ENCODE results near the gene EFNA2.

EFNA2 gene

DNA sequence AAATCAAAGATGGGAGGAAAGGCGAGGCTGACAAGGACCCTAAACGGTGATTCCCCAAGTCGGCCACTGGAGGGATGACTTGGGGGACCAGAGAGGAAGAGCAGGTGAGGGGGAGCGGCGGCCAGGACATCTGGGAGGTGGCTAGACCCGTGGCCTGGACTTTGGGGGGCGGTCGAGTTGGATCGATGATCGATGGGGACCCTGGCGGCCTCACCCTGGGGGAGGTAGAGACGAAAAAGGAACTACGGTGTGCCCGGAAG lies 24.2 kb upstream of the EFNA2 start:
- peak overlapping the region; percentile 90 for H3K27ac Mint-ChIP-seq
- H3K9me3 Mint-ChIP-seq, result no peaks in the 10 kb centered on the region
- no peak for DNase-seq (ENCODE audit: low spot score)
- peak overlapping the region; percentile 89 for H3K4me3 Mint-ChIP-seq
- peaks cover 13% of the 10 kb centered on the region for H3K36me3 Mint-ChIP-seq (ENCODE audit: low read depth)
- H3K4me1 Mint-ChIP-seq (ENCODE audit: low read depth), result peaks cover 42% of the 10 kb centered on the region
- H3K27me3 Mint-ChIP-seq (ENCODE audit: low read depth), result no peaks in the 10 kb centered on the region

DNA sequence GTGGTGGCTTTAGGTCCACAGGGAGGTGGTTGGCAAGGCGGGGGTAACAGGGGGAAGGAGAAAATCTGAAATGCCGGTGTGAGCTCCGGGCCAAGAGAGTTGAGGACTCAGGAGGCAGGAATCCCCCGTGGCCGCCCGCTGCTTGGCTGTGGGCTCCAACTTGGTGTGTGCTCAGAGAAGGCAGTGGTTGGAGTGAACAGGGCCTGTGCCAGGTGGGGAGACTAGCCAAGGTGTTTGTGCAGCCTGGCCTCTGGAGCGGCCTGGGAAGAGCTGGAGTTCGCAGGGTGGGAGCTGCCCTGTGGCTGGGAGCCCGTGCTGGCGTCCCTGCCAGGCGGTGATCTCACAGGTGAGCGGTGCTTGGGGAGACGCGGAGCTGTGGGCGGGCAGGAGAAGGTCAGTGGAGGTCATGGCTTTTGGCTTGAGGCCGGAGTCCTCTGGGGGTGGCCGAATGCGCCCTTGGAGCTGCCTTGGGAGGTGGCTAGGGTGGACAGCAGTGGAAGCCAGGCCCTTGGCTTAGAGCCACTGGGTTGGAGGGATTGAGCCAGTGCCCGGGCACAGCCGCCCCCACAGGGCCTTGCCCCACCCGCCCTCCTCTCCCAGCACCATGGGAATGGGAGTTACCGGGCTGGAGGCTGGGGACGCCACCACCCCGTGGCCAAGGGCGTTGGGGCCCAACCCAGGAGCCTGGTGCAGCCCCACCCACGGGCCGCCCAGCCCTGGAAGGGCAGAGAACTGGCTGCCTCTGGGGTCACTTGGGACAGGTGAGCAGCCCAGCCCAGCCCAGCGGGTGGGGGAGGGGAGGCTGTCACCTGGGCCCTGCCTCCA lies 23.7 kb upstream of the EFNA2 start:
- no peaks in the 10 kb centered on the region for H3K9me3 Mint-ChIP-seq
- peak overlapping the region; percentile 89 for H3K4me3 Mint-ChIP-seq
- DNase-seq (ENCODE audit: low spot score), result no peak
- H3K36me3 Mint-ChIP-seq (ENCODE audit: low read depth), result peaks cover 13% of the 10 kb centered on the region
- no peaks in the 10 kb centered on the region for H3K27me3 Mint-ChIP-seq (ENCODE audit: low read depth)
- peak overlapping the region; percentile 90 for H3K27ac Mint-ChIP-seq
- H3K4me1 Mint-ChIP-seq (ENCODE audit: low read depth), result peaks cover 42% of the 10 kb centered on the region

DNA sequence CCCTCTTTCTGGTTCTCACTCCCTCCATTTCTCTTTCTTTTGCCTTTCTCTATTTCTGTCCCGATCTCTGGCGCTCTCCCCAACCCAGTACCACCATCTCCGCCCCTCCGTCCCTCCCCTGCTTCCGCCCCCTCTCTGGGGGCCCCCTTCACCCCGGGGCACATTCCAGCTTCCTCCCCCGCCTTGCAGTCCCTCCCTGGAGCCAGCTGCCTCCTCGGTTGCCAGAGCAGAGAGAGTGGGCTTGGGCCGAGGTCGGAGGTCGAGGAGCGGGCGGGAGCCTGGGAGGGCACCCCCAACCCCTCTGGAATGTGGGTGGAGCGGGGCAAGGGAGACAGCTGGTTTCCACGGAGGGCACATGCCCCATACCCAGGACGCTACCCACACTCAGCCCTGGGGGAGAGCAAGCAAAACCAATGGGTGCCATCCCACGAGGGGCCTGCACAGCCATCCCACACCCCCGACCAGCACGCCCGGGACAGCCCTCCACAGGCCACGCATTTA lies 23.0 kb upstream of the EFNA2 start:
- DNase-seq (ENCODE audit: low spot score), result no peak
- peaks cover 9% of the 10 kb centered on the region for H3K36me3 Mint-ChIP-seq (ENCODE audit: low read depth)
- H3K4me3 Mint-ChIP-seq, result no peak overlapping the region
- H3K27ac Mint-ChIP-seq, result no peak overlapping the region
- H3K4me1 Mint-ChIP-seq (ENCODE audit: low read depth), result peaks cover 41% of the 10 kb centered on the region
- H3K27me3 Mint-ChIP-seq (ENCODE audit: low read depth), result peaks cover 3% of the 10 kb centered on the region
- no peaks in the 10 kb centered on the region for H3K9me3 Mint-ChIP-seq

DNA sequence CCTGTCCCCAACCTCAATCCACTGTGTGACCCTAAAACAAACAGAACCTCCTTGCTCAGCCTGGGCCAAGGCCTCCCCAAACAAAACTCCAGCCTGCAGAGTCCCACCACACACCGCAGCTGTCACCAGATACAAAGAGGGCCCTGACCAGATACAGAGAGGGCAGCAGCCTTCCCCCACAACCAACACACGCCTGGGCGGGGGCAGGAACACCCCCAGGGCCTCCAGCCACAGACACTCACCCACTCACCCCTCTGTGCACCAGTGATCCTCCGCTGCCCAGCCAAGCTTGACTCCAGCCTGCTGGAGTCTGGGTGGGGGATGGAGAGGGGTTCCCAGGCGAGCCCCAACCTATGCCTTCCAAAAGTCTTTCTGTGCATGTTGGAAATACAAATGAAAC lies 22.5 kb upstream of the EFNA2 start:
- DNase-seq (ENCODE audit: low spot score), result no peak
- peak overlapping the region; percentile 31 for H3K27ac Mint-ChIP-seq
- no peaks in the 10 kb centered on the region for H3K9me3 Mint-ChIP-seq
- peaks cover 7% of the 10 kb centered on the region for H3K36me3 Mint-ChIP-seq (ENCODE audit: low read depth)
- H3K4me1 Mint-ChIP-seq (ENCODE audit: low read depth), result peaks cover 38% of the 10 kb centered on the region
- H3K4me3 Mint-ChIP-seq, result peak overlapping the region; percentile 43
- peaks cover 3% of the 10 kb centered on the region for H3K27me3 Mint-ChIP-seq (ENCODE audit: low read depth)

DNA sequence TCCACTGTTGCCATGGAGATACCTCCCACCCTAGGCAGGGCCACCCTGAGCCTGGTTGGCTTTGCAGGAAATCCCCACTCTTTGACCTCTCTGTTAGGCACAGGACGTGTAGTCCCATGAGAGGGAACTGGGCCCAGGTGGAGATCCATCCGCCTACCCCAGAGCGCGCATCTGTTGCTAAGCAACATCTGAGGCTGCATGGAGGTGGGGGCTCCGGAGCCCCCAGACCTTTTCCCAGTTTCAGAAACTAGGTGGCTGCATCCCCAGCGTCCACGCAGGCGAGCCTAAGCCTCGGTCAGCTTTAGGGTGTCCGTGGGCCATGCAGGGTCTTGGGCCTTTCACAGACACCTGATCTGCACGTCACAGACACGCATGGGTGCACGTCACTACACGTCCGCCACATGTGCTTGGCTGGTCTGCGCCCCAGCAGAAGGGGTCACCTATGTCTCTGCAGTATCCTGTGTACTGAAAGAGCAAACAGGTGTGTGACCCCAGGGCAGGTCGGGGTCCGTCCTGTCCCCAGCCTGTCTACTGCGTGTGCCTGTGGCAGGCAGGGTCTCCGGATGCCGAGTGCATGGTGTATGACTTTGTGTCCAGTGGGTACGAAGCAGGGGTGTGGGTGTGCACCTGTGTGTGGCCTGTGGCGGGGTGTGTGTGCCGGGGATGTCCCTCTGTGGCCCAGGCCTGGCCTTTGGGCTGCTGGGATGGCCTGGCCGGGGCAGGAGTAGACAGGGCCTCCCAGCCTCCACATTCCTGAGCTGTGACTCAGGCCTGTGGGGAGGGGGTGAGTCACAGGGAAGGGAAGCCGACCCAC lies 20.7 kb upstream of the EFNA2 start:
- Mint-ChIP-seq H3K36me3 (ENCODE audit: low read depth) (peaks cover 3% of the 10 kb centered on the region), H3K9me3 (no peaks in the 10 kb centered on the region), H3K4me3 (peak overlapping the region; percentile 55), H3K4me1 (ENCODE audit: low read depth) (peaks cover 31% of the 10 kb centered on the region), H3K27me3 (ENCODE audit: low read depth) (peaks cover 3% of the 10 kb centered on the region), H3K27ac (peak overlapping the region; percentile 49)
- no peak for DNase-seq (ENCODE audit: low spot score)

DNA sequence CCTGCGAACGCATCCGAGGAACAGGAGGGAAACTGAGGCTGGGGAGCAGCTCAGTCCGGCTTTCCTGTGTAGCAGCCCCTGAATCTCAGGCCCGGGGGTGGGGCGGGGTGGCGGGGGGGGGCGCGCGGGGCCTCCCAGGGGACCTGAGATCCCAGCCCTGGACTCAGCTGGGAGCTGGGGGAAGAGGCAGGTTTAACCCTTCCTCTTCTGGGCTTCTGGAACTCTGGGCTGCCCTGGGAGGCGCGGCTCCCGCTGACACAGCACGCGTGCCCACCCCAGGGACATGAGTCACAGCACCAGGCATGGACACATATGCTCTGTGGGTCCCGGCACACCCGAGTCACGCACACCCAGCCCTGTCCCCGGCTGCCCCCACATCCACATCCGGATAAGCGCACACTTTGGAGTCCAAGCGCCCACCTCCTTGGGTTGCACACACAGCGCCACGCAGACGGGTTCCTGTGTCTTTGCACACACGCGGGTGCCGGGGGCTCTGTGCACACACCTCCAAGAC lies 20.0 kb upstream of the EFNA2 start:
- Mint-ChIP-seq H3K4me1 (ENCODE audit: low read depth) (peaks cover 34% of the 10 kb centered on the region), H3K36me3 (ENCODE audit: low read depth) (peaks cover 10% of the 10 kb centered on the region), H3K9me3 (no peaks in the 10 kb centered on the region), H3K27me3 (ENCODE audit: low read depth) (peaks cover 3% of the 10 kb centered on the region), H3K4me3 (peak overlapping the region; percentile 57), H3K27ac (no peak overlapping the region)
- peak; percentile 52 for DNase-seq (ENCODE audit: low spot score)

DNA sequence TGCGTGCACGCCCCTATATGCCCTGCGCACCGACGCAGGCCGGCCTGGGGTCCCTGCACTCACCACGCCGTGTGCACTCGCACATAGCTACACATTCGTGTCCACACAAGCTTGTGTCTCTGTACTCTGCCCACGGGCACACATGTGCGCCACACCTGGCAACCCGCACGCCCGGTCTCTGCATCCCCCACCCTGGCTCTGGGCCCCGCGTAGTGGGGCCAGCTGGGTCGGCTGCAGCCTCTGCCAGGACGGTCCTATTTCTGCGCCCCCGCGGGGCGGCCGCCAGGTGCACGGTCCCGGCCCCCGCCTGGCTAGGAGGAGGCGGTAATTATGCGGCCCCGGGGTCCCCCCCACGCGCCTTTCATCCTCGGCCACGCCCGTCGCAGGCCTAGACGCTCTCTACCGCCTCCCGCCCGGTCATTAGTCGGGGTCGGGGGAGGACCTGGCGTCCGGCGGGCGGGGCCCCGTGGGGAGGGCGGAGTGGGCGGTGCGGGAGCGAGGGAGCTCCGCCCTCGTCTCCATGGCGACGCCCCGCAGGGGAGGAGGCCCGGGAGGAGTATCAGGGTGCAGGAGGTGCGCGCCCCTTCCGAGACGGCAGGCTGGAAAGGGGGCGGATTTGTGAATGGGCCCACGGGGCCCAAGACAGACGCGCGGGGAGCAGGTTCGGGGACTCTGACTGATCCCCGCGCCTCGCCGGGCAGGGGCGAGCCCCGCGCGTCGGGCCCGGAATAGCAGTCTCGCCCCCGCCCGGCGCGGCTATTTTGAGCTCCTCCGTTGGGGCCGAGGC lies 19.4 kb upstream of the EFNA2 start:
- H3K27me3 Mint-ChIP-seq (ENCODE audit: low read depth), result peaks cover 3% of the 10 kb centered on the region
- no peaks in the 10 kb centered on the region for H3K9me3 Mint-ChIP-seq
- peaks cover 38% of the 10 kb centered on the region for H3K4me1 Mint-ChIP-seq (ENCODE audit: low read depth)
- peak overlapping the region; percentile 57 for H3K4me3 Mint-ChIP-seq
- H3K27ac Mint-ChIP-seq, result no peak overlapping the region
- H3K36me3 Mint-ChIP-seq (ENCODE audit: low read depth), result peaks cover 16% of the 10 kb centered on the region
- peak; percentile 89 for DNase-seq (ENCODE audit: low spot score)

DNA sequence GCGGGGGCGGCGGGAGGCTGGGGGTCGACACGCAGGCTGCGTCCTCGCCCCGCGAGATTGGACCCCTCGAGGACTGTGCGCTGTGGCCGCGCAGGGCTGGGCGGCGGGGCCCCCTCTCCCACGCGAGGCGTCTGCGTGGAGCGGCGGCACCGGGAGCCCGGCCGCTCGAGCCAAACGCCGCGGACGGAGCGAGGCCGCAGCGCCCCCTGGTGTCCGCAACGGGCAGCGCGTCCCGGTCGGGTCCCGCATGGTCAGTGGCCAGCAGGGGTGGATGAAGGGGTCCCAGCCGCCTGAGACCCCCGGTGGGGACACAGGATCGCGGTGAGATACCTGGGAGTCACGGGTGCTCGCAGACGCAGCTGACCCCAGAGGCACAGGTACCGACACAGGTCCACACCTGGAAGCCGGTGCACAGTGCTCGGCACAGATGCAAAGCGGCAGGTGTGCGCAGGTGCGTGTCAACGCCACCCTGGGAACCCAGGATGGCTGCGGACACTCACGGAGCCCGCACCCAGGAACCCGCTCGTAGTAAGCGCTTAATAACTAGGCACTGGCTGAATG lies 18.7 kb upstream of the EFNA2 start:
- DNase-seq (ENCODE audit: low spot score), result peak; percentile 81
- H3K27me3 Mint-ChIP-seq (ENCODE audit: low read depth), result peaks cover 3% of the 10 kb centered on the region

DNA sequence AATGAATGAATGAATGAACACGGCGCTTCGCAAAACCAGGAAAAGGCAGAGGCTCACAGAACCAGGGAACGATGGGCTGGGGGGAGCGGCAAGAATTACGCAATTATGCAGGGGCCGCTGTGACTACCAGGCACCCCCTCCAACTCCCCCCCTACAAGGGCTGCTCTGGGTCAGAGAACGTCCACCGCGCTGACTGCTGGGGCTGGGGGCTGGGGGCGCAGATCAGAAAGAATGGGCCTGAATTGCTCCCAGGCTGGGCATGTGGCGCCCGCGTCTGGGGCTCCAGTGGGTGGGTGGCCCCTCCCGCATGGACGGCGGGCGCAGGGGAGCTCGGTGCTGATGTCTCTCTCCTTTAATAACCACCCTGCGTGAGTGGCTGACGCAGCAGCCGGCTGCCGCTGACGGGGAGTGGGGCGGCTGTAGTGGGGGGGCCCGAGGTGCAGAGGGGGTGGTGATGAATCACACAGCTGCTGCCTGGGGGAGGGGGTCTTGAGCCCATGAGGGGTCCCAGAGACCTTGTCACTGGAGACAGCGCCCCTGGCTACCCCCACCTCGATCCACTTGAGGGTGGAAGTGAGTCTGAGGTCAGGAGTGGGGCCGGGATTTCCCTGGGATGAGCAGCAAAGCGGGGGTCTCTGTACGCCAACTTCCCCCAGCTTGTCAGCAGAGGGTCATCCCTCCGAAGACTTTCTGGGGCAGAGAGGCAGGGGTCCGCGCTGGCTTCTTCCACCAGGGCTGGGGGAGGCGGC lies 18.0 kb upstream of the EFNA2 start:
- H3K9me3 Mint-ChIP-seq, result no peaks in the 10 kb centered on the region
- peaks cover 3% of the 10 kb centered on the region for H3K27me3 Mint-ChIP-seq (ENCODE audit: low read depth)
- peaks cover 37% of the 10 kb centered on the region for H3K4me1 Mint-ChIP-seq (ENCODE audit: low read depth)
- peak overlapping the region; percentile 69 for H3K4me3 Mint-ChIP-seq
- peaks cover 28% of the 10 kb centered on the region for H3K36me3 Mint-ChIP-seq (ENCODE audit: low read depth)
- no peak for DNase-seq (ENCODE audit: low spot score)
- H3K27ac Mint-ChIP-seq, result peak overlapping the region; percentile 26

More for the DNA sequence above, 18.7 kb upstream of the EFNA2 start:
- Mint-ChIP-seq H3K9me3 (no peaks in the 10 kb centered on the region), H3K36me3 (ENCODE audit: low read depth) (peaks cover 23% of the 10 kb centered on the region), H3K27ac (peak overlapping the region; percentile 26), H3K4me1 (ENCODE audit: low read depth) (peaks cover 35% of the 10 kb centered on the region), H3K4me3 (peak overlapping the region; percentile 69)

DNA sequence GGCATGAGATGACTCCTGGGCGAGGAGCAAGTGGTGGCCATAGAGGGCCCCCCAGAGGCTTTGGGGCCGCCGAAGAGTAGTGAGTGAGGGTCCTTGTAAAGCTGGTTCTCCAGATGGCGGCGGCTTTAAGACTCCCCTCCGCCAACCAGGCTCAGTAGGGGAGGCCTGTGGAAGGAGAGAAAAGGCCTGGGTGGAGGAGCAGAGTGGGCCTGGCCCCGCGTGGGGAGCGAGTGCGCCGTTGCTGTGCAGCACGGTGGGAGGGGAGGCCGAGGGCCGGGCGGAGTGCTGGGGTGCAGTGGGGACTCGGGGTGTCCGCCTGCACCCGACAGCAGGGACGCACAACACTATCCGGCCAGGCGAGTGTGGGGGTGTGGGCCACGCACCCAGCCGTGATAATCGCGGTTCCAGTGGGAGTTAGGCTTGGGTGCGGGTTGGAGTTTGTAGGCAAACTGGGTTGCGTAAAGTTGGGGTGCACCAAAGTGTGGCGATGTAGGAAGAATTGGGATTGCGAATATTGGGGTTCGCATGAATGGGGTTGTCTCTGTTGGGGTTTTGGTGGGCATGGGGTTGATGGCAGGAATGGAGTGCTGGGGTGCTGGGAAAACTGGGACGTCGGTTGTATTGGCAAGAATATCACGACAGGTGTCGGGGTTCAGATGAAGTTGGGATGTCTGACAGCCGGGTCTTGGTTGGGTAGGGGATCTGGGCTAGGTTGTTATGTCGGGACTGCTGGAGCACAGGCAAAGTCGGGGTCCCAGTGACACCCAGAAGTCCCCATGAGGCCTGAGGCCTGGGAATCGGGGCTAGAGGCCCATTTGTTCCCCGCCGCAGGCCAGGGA lies 17.2 kb upstream of the EFNA2 start:
- peaks cover 3% of the 10 kb centered on the region for H3K27me3 Mint-ChIP-seq (ENCODE audit: low read depth)
- H3K4me3 Mint-ChIP-seq, result peak overlapping the region; percentile 68
- peaks cover 34% of the 10 kb centered on the region for H3K36me3 Mint-ChIP-seq (ENCODE audit: low read depth)
- H3K4me1 Mint-ChIP-seq (ENCODE audit: low read depth), result peaks cover 36% of the 10 kb centered on the region
- DNase-seq (ENCODE audit: low spot score), result no peak
- H3K9me3 Mint-ChIP-seq, result no peaks in the 10 kb centered on the region
- peak overlapping the region; percentile 76 for H3K27ac Mint-ChIP-seq

DNA sequence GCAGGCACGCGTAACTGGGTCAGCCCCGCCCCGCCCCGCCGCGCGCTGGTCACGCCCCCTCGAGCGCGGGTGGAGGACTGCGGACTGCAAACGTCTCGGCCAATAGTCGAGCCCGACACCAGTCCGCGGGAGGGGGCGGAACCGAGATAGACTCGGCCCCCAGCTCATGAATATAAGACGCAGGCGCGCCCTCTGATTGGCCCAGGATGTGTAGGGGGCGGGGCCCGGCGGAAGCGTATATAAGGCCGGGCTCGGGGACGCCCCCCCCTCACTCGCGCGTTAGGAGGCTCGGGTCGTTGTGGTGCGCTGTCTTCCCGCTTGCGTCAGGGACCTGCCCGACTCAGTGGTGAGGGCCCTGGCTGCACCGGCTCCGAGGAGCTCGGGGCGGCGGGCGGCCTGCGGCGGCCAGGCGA lies 16.6 kb upstream of the EFNA2 start, which contains the start of gene CIRBP:
CIRBP (plus strand) TSS at position 268 of the 413 bp plus-strand sequence. CDS start 1,602 bp downstream, outside the sequence.
- peak within 1 kb of the TSS; percentile 83 for H3K4me3 Mint-ChIP-seq
- peak within 1 kb of the TSS; percentile 89 for H3K27ac Mint-ChIP-seq
- peak; percentile 100 for DNase-seq (ENCODE audit: low spot score)
- no peaks in the 10 kb centered on the region for H3K9me3 Mint-ChIP-seq
- H3K4me1 Mint-ChIP-seq (ENCODE audit: low read depth), result peaks cover 39% of the 10 kb centered on the region
- peaks cover 3% of the 10 kb centered on the region for H3K27me3 Mint-ChIP-seq (ENCODE audit: low read depth)
- H3K36me3 Mint-ChIP-seq (ENCODE audit: low read depth), result peaks cover 40% of the 10 kb centered on the region
